GM23248 (cell line): ENCODE measurements around the gene SCCPDH. TPM values are rescaled to one million over a fixed set of nuclear protein-coding genes. Genes with fewer than 3 reads are reported as not detected.
A peak's percentile ranks its signal among the peaks of the same experiment; 100 is the strongest.

Experiments
- DNase-seq: peaks from one replicate; pipeline ENCODE4 v3.0.0-alpha.2; 2015
- H2AFZ ChIP-seq: fragments of 200-600 bp; sonication (generic); 2 replicates; pipeline ENCODE4 v1.6.1; 2016; ENCODE audit warnings: antibody characterized with exemption
- H3F3A ChIP-seq: fragments of 200-600 bp; sonication (generic); 2 replicates; pipeline ENCODE4 v1.6.1; 2016; ENCODE audit warnings: mild to moderate bottlenecking, antibody characterized with exemption, mixed run types; ENCODE audit not compliant: insufficient read depth
- H3K27ac ChIP-seq: fragments of 200-600 bp; sonication (generic); 2 replicates; pipeline ENCODE4 v1.5.1; 2016; ENCODE audit warnings: mild to moderate bottlenecking
- H3K27me3 ChIP-seq: fragments of 200-600 bp; sonication (generic); replicated peaks from 2 replicates; pipeline ENCODE4 v1.6.1; 2016; ENCODE audit warnings: mild to moderate bottlenecking; ENCODE audit not compliant: insufficient read depth
- H3K36me3 ChIP-seq: fragments of 200-600 bp; sonication (generic); 2 replicates; pipeline ENCODE4 v1.6.1; 2016; ENCODE audit warnings: low read depth, mild to moderate bottlenecking
- H3K4me1 ChIP-seq: fragments of 200-600 bp; sonication (generic); 2 replicates; pipeline ENCODE4 v1.6.1; 2016; ENCODE audit warnings: mild to moderate bottlenecking; ENCODE audit not compliant: insufficient read depth
- H3K4me2 ChIP-seq: fragments of 200-600 bp; sonication (generic); one replicate; pipeline ENCODE4 v1.6.1; 2016; ENCODE audit warnings: mild to moderate bottlenecking; ENCODE audit not compliant: unreplicated experiment
- H3K4me3 ChIP-seq: fragments of 200-600 bp; sonication (generic); 2 replicates; pipeline ENCODE4 v1.5.1; 2016; ENCODE audit warnings: mild to moderate bottlenecking
- H3K79me2 ChIP-seq: fragments of 200-600 bp; sonication (generic); 2 replicates; pipeline ENCODE4 v1.6.1; 2016; ENCODE audit warnings: mild to moderate bottlenecking; ENCODE audit not compliant: insufficient read depth
- H3K9ac ChIP-seq: fragments of 200-600 bp; sonication (generic); 2 replicates; pipeline ENCODE4 v1.6.1; 2016; ENCODE audit warnings: mild to moderate bottlenecking
- H3K9me2 ChIP-seq: fragments of 200-600 bp; sonication (generic); 2 replicates; pipeline ENCODE4 v1.6.1; 2016; ENCODE audit warnings: mixed run types, mild to moderate bottlenecking, moderate library complexity; ENCODE audit not compliant: insufficient read depth
- H3K9me3 ChIP-seq: fragments of 200-600 bp; sonication (generic); one replicate; pipeline ENCODE4 v1.6.1; 2017; ENCODE audit warnings: low read depth
- H4K20me1 ChIP-seq: fragments of 200-600 bp; sonication (generic); 2 replicates; pipeline ENCODE4 v1.6.0; 2016; ENCODE audit not compliant: insufficient read depth
- EZH2 ChIP-seq: fragments of 200-600 bp; sonication (generic); IDR thresholded peaks from 2 replicates; pipeline ENCODE4 v1.6.1; 2018; ENCODE audit warnings: antibody characterized with exemption, mild to moderate bottlenecking; ENCODE audit not compliant: insufficient read depth, poor library complexity, severe bottlenecking
- EZH2phosphoT487 ChIP-seq: fragments of 200-600 bp; sonication (generic); IDR thresholded peaks from 2 replicates; pipeline ENCODE4 v1.6.1; 2018; ENCODE audit warnings: antibody characterized with exemption, moderate library complexity, mild to moderate bottlenecking, low read depth; ENCODE audit not compliant: insufficient read depth
- WGBS, 2 experiments: methylation state at CpG; one replicate each; pipeline ENCODE4 v1.1.6; 2015 to 2017; ENCODE audit warnings: low lambda C conversion rate in 2 of 2, low coverage in 1 of 2; ENCODE audit errors: missing lambda C conversion rate in 2 of 2; 5-methylcytosine and 5-hydroxymethylcytosine counted together
- in situ Hi-C: fragments of 300-500 bp; cut with MboI; formaldehyde crosslinking; loops from 2 replicates; pipeline ENCODE4 v1.15.0; 2020
- polyA plus RNA-seq: library from polyadenylated mRNA; unstranded; fragments of >200 nt; fragmentation: Nextera tagmentation; extraction: Ambion mirVana; gene quantifications from 2 replicates; pipeline ENCODE4 v1.2.1, GENCODE V29; 2016
- total RNA-seq: library from RNA; depleted of rRNA; stranded (reverse); fragments of >200 nt; shearing (Covaris generic); gene quantifications from 2 replicates; pipeline ENCODE4 v1.2.3, GENCODE V29; 2014

Gene SCCPDH
- total and polyA plus RNA-seq, 2 experiments from 2014 or later: 36.3 to 37.5 TPM

DNA sequence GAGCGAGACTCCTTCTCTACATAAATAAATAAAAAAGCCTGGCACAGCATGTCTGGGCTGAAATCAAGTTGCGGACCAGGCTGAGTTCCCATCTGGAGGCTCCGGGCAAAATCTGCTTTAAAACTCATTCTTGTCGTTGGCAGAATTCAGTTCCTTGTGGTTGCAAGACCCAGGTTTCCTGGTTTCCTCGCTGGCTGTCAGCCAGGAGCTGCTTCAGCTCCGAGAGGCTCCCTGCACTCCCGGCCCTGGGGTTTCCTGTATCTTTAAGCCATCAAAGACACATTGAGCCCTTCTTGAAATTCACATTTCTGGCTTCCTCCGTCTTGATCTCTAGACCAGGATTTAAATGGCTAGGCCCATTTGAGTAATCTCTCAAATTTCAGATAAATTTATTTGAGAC, 20.6 kb upstream of the SCCPDH start:
- Histone ChIP-seq H3K9me3 (no peaks in the 10 kb centered on the region), H3K27ac (no peak overlapping the region), H3F3A (peaks cover 13% of the 10 kb centered on the region; the same call in 1 of the 2 replicates), H3K9me2 (no peaks in the 10 kb centered on the region), H2AFZ (peak overlapping the region; percentile 10; the same call in 1 of the 2 replicates), H3K4me2 (no peak overlapping the region), H3K27me3 (no peaks in the 10 kb centered on the region), H3K79me2 (no peaks in the 10 kb centered on the region), H3K9ac (no peak overlapping the region), H4K20me1 (no peaks in the 10 kb centered on the region), H3K4me1 (peaks cover 36% of the 10 kb centered on the region), H3K4me3 (no peak overlapping the region), H3K36me3 (no peaks in the 10 kb centered on the region)
- no peak for TF ChIP-seq EZH2
- TF ChIP-seq EZH2phosphoT487: no peak
- WGBS, 2 experiments: 45 to 46% methylated on average over 8 of the region's 8 CpGs
- DNase-seq: peak; percentile 9
- in situ Hi-C loops: no loop called here

GRCh38 chr1:246705368-246705767, 18.8 kb upstream of the SCCPDH start:
- WGBS, 2 experiments: 1 to 2% methylated on average over 3 of the region's 3 CpGs
- H3K4me3 ChIP-seq: peak overlapping the region; percentile 42; the same call in 1 of the 2 replicates
- H3K27ac ChIP-seq: peak overlapping the region; percentile 94
- in situ Hi-C loops: no loop called here
- H3K9me2 ChIP-seq: no peaks in the 10 kb centered on the region
- peak overlapping the region; percentile 74 for H3K9ac ChIP-seq
- peak; percentile 95 for DNase-seq
- H3K4me2 ChIP-seq: peak overlapping the region; percentile 76
- no peaks in the 10 kb centered on the region for H3K27me3 ChIP-seq
- peak; percentile 77; the same call in 1 of the 2 replicates for TF ChIP-seq EZH2phosphoT487
- no peak for TF ChIP-seq EZH2
- no peaks in the 10 kb centered on the region for H4K20me1 ChIP-seq
- peaks cover 31% of the 10 kb centered on the region for H3K4me1 ChIP-seq
- no peaks in the 10 kb centered on the region for H3K9me3 ChIP-seq
- H2AFZ ChIP-seq: peak overlapping the region; percentile 73
- no peaks in the 10 kb centered on the region for H3K79me2 ChIP-seq
- H3F3A ChIP-seq: peaks cover 13% of the 10 kb centered on the region; the same call in 1 of the 2 replicates
- no peaks in the 10 kb centered on the region for H3K36me3 ChIP-seq

- no peaks in the 10 kb centered on the region; the same call in 1 of the 2 replicates for H3K27me3 ChIP-seq
- H4K20me1 ChIP-seq: no peaks in the 10 kb centered on the region
- H3K9me2 ChIP-seq: no peaks in the 10 kb centered on the region
- H3F3A ChIP-seq: peaks cover 13% of the 10 kb centered on the region; the same call in 1 of the 2 replicates
- no peak overlapping the region for H3K27ac ChIP-seq
- peaks cover 26% of the 10 kb centered on the region for H3K4me1 ChIP-seq
- 87 to 88% methylated on average over 6 of the region's 6 CpGs for WGBS, 2 experiments
- H3K4me3 ChIP-seq: no peak overlapping the region
- no peaks in the 10 kb centered on the region for H3K36me3 ChIP-seq
- no peak overlapping the region for H3K4me2 ChIP-seq
- in situ Hi-C loops: no loop called here
- no peak overlapping the region for H2AFZ ChIP-seq
- TF ChIP-seq EZH2phosphoT487 (no peak), EZH2 (no peak)
- H3K9ac ChIP-seq: no peak overlapping the region
- no peaks in the 10 kb centered on the region for H3K79me2 ChIP-seq
- no peaks in the 10 kb centered on the region for H3K9me3 ChIP-seq
- DNase-seq: peak; percentile 25
Measured at GRCh38 chr1:246708166-246708565, 16.0 kb upstream of the SCCPDH start.

GRCh38 chr1:246709196-246709595, 15.0 kb upstream of the SCCPDH start:
- Histone ChIP-seq H3K79me2 (no peaks in the 10 kb centered on the region), H2AFZ (no peak overlapping the region), H3K9me2 (no peaks in the 10 kb centered on the region), H3F3A (peaks cover 13% of the 10 kb centered on the region; the same call in 1 of the 2 replicates), H3K9me3 (no peaks in the 10 kb centered on the region), H3K27me3 (no peaks in the 10 kb centered on the region; the same call in 1 of the 2 replicates), H3K4me3 (no peak overlapping the region), H3K9ac (no peak overlapping the region), H4K20me1 (no peaks in the 10 kb centered on the region), H3K4me1 (peaks cover 26% of the 10 kb centered on the region), H3K36me3 (no peaks in the 10 kb centered on the region), H3K4me2 (no peak overlapping the region), H3K27ac (no peak overlapping the region)
- WGBS, 2 experiments: 84% methylated on average over 4 of the region's 4 CpGs
- in situ Hi-C loops: no loop called here
- TF ChIP-seq EZH2 (no peak), EZH2phosphoT487 (no peak)
- no peak for DNase-seq

DNA sequence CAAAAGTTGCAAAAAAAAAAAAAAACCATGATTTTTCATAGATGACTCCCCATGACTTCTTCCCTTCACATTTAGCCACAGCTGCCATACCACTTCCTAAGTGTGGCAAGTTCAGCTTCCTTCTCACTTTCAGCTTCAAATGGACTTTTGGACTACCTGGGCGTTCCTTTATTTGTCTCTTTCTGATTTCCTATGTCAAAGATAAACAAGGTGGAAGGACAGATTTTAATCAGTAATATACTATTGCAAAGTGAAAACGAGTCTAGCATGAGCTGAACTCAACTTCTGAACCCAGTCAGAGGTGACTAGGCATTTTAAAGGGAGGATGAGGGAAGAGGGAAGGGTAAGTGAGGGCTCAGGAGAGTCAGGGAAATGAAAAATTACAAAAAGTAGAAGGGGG, 14.4 kb upstream of the SCCPDH start:
- Histone ChIP-seq H3K4me3 (no peak overlapping the region), H3K27me3 (no peaks in the 10 kb centered on the region; the same call in 1 of the 2 replicates), H3F3A (peaks cover 8% of the 10 kb centered on the region; the same call in 1 of the 2 replicates), H2AFZ (no peak overlapping the region), H3K4me2 (no peak overlapping the region), H3K27ac (no peak overlapping the region), H3K9me2 (no peaks in the 10 kb centered on the region), H3K4me1 (peaks cover 20% of the 10 kb centered on the region), H3K9ac (no peak overlapping the region), H3K79me2 (no peaks in the 10 kb centered on the region), H3K36me3 (no peaks in the 10 kb centered on the region), H3K9me3 (no peaks in the 10 kb centered on the region), H4K20me1 (no peaks in the 10 kb centered on the region)
- WGBS, 2 experiments: 36 to 39% methylated on average over 2 of the region's 2 CpGs
- TF ChIP-seq EZH2phosphoT487: no peak
- no peak for TF ChIP-seq EZH2
- DNase-seq: no peak
- in situ Hi-C loops: no loop called here
